Measurements from ENCODE around the gene ITGB5. TPM values are rescaled to one million over a fixed set of nuclear protein-coding genes. Genes with fewer than 3 reads are reported as not detected.
A peak's percentile ranks its signal among the peaks of the same experiment; 100 is the strongest.

Gene ITGB5
- total RNA-seq, 2 experiments from 2014 or later: 0.47 to 0.85 TPM

- ChIA-PET POLR2A (no interaction called here), CTCF (interaction anchor here (1.0 to 5.7 kb wide), 4 partner anchors 19 to 824 kb away, joined by 3 to 52 read pairs (median 11); no protein-coding TSS in a partner anchor)
- no peak overlapping the region for H3K27ac Mint-ChIP-seq
- H3K36me3 Mint-ChIP-seq (ENCODE audit: low read depth): no peaks in the 10 kb centered on the region
- TF ChIP-seq CTCF (IDR thresholded peaks at IDR 0.05): no peak
- H3K4me1 Mint-ChIP-seq (ENCODE audit: low read depth): peaks cover 6% of the 10 kb centered on the region
- DNase-seq (no peak), ATAC-seq (ENCODE audit: poor library complexity) (no peak)
- H3K9me3 Mint-ChIP-seq: no peaks in the 10 kb centered on the region
- Histone ChIP-seq H3K36me3 (ENCODE audit: insufficient read depth, low read length) (no peaks in the 10 kb centered on the region), H3K4me3 (ENCODE audit: low read length) (no peak overlapping the region), H3K4me1 (ENCODE audit: insufficient read depth, low read length) (peaks cover 6% of the 10 kb centered on the region), H3K9me3 (ENCODE audit: control insufficient read depth in 1 of 2, insufficient read depth in 1 of 2, low read length in 2 of 2) (no peaks in the 10 kb centered on the region), H3K27me3 (ENCODE audit: control insufficient read depth in 1 of 2, insufficient read depth in 2 of 2, low read length in 2 of 2) (no peaks in the 10 kb centered on the region), H3K27ac (ENCODE audit: low read depth in 1 of 2, low read length in 2 of 2) (no peak overlapping the region)
- intact Hi-C loops (cut with DNase I, micrococcal nuclease): loop anchor here (1.0 to 10.0 kb wide), 5 partner anchors 139 to 823 kb away; no protein-coding TSS in a partner anchor
- H3K4me3 Mint-ChIP-seq: no peak overlapping the region
- H3K27me3 Mint-ChIP-seq: no peaks in the 10 kb centered on the region
Observed at GRCh38 chr3:124761935-124762660, 125.1 kb downstream of the ITGB5 start.

- no peaks in the 10 kb centered on the region for H3K9me3 Mint-ChIP-seq
- peak overlapping the region; percentile 16 for H3K4me3 ChIP-seq (ENCODE audit: low read length)
- CTCF ChIA-PET: interaction anchor here (0.6 to 5.7 kb wide), 22 partner anchors 10 to 837 kb away, joined by 3 to 52 read pairs (median 3); no protein-coding TSS in a partner anchor
Observed at GRCh38 chr3:124761250-124761796, 125.8 kb downstream of the ITGB5 start.

More at GRCh38 chr3:124761250-124761796, 125.8 kb downstream of the ITGB5 start:
- H3K27me3 Mint-ChIP-seq: no peaks in the 10 kb centered on the region
- H3K36me3 Mint-ChIP-seq (ENCODE audit: low read depth): no peaks in the 10 kb centered on the region
- no peaks in the 10 kb centered on the region for H3K9me3 ChIP-seq (ENCODE audit: control insufficient read depth in 1 of 2, insufficient read depth in 1 of 2, low read length in 2 of 2)
- DNase-seq: peak; percentile 64 to 88 (median 74)
- peak; percentile 94 for TF ChIP-seq CTCF (IDR thresholded peaks at IDR 0.05)
- H3K27ac ChIP-seq (ENCODE audit: low read depth in 1 of 2, low read length in 2 of 2): no peak overlapping the region
- ATAC-seq (ENCODE audit: poor library complexity): peak; percentile 90
- no peaks in the 10 kb centered on the region for H3K36me3 ChIP-seq (ENCODE audit: insufficient read depth, low read length)
- H3K27me3 ChIP-seq (ENCODE audit: control insufficient read depth in 1 of 2, insufficient read depth in 2 of 2, low read length in 2 of 2): no peaks in the 10 kb centered on the region
- intact Hi-C loops (cut with DNase I, micrococcal nuclease): loop anchor here (1.0 to 10.0 kb wide), 5 partner anchors 140 to 824 kb away; no protein-coding TSS in a partner anchor
- no peak overlapping the region for H3K27ac Mint-ChIP-seq
- H3K4me1 ChIP-seq (ENCODE audit: insufficient read depth, low read length): peaks cover 6% of the 10 kb centered on the region
- peaks cover 6% of the 10 kb centered on the region for H3K4me1 Mint-ChIP-seq (ENCODE audit: low read depth)
- POLR2A ChIA-PET: interaction anchor here (1.4 to 1.7 kb wide), 3 partner anchors 10 to 140 kb away, joined by 5 to 9 read pairs (median 5); partner anchors contain the start of gene UMPS
- peak overlapping the region; percentile 58 for H3K4me3 Mint-ChIP-seq

All from CD4-positive, alpha-beta T cell (primary cell).